ENCODE results near the gene PTGIS. TPM values are rescaled to one million over a fixed set of nuclear protein-coding genes. Genes with fewer than 3 reads are reported as not detected.

Gene PTGIS
- total RNA-seq, 1 donor from 2014 or later = 42.1 TPM

DNA sequence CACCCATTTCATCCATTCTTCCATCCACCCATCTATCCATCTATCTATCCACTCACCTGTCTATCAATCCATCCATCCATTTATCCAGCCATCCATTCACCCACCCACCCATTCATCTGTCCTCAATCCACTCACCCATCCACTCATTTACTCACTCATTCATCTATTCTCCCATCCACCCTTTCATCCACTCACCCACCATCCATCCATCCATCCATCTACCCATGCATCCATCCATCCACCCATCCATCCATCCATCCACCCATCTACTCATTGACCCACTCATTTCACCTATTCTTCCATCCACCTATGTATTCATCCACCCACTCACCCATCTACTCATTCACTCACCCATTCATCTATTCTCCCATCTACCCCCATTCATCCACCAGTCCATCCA is 24.2 kb upstream of the PTGIS start:
- TF ChIP-seq CTCF (IDR thresholded peaks at IDR 0.05) = no peak
- H3K4me3 ChIP-seq = no peak overlapping the region
- intact Hi-C loops (cut with DNase I) = no loop called here
- no peak overlapping the region for H3K27ac ChIP-seq
- H3K36me3 ChIP-seq = no peaks in the 10 kb centered on the region
- ATAC-seq = no peak
- H3K27me3 ChIP-seq = no peaks in the 10 kb centered on the region
- no peaks in the 10 kb centered on the region for H3K9me3 ChIP-seq
- H3K4me1 ChIP-seq = peaks cover 53% of the 10 kb centered on the region
- no peak for DNase-seq

DNA sequence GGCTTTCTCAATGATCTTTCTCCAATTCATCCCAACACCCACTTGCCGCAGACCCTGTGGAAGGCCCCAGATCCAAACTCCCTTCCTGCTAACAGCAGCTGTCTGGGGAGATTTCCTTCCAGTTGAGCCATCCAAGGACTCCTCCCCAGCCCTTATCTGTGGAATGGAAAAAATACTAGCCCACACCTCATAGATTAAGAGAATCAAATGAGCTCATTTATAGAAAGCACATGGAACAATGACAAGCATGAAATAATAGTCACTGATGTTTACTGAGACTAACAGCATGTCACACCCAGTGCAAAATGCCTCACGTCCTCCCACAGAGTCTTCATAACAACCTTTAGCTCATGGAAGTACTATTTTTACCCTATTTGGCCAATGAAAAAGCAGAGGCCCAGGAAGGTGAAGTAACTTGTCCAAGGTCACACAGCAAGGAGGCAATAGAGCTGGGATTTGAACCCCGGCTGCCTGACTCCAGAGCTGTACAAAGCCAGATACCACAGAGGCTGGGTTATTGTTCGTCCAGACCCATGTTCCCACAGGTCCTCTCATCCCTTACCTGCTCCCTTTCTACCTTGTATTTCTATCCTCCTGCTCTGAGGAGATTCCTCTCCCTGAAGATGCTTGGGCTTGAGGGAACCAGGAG is 23.4 kb upstream of the PTGIS start:
- DNase-seq (no peak), ATAC-seq (peak; percentile 26)
- Histone ChIP-seq H3K36me3 (no peaks in the 10 kb centered on the region), H3K9me3 (no peaks in the 10 kb centered on the region), H3K4me3 (no peak overlapping the region), H3K27me3 (no peaks in the 10 kb centered on the region), H3K27ac (peak overlapping the region; percentile 71), H3K4me1 (peaks cover 48% of the 10 kb centered on the region)
- no peak for TF ChIP-seq CTCF (IDR thresholded peaks at IDR 0.05)
- intact Hi-C loops (cut with DNase I) = no loop called here

GRCh38 chr20:49590163-49591017 is 22.5 kb upstream of the PTGIS start:
- H3K4me3 ChIP-seq = no peak overlapping the region
- H3K27ac ChIP-seq = no peak overlapping the region
- TF ChIP-seq CTCF (IDR thresholded peaks at IDR 0.05) = no peak
- H3K9me3 ChIP-seq = no peaks in the 10 kb centered on the region
- peaks cover 46% of the 10 kb centered on the region for H3K4me1 ChIP-seq
- intact Hi-C loops (cut with DNase I) = no loop called here
- no peak for DNase-seq
- H3K27me3 ChIP-seq = no peaks in the 10 kb centered on the region
- no peaks in the 10 kb centered on the region for H3K36me3 ChIP-seq
- ATAC-seq = no peak

GRCh38 chr20:49589747-49590146 is 21.8 kb upstream of the PTGIS start:
- H3K36me3 ChIP-seq = no peaks in the 10 kb centered on the region
- TF ChIP-seq CTCF (IDR thresholded peaks at IDR 0.05) = no peak
- intact Hi-C loops (cut with DNase I) = no loop called here
- no peak overlapping the region for H3K4me3 ChIP-seq
- H3K9me3 ChIP-seq = no peaks in the 10 kb centered on the region
- ATAC-seq (no peak), DNase-seq (no peak)
- peaks cover 40% of the 10 kb centered on the region for H3K4me1 ChIP-seq
- H3K27ac ChIP-seq = no peak overlapping the region
- no peaks in the 10 kb centered on the region for H3K27me3 ChIP-seq

DNA sequence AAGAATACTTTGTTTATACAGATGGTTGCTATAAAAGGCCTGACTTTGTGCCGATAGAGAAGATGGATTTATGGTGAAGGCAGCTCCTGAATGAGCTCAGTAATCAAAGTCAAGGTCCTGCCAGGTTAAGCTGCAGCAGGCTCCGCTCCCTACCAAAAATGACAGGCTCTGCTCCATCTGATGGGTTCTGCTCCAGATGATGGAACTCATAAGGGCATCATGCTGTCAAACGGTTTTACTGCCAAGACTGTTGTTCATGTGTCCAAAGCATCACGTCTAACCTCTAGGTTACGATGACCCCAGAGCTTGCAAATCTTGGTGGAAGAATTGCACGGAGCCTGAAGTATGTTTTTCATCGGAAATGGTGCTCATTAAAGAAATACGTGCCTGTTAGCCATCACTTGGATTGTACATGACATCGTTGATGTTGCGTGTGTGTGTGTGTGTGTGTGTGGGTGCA is 19.2 kb upstream of the PTGIS start:
- ATAC-seq = no peak

More for the DNA sequence above, 19.2 kb upstream of the PTGIS start:
- Histone ChIP-seq H3K4me1 (peaks cover 38% of the 10 kb centered on the region), H3K9me3 (no peaks in the 10 kb centered on the region), H3K27me3 (no peaks in the 10 kb centered on the region), H3K4me3 (no peak overlapping the region), H3K27ac (no peak overlapping the region), H3K36me3 (no peaks in the 10 kb centered on the region)
- no peak for DNase-seq
- intact Hi-C loops (cut with DNase I) = no loop called here
- TF ChIP-seq CTCF (IDR thresholded peaks at IDR 0.05) = no peak

Data from upper lobe of right lung (tissue), 1 donor.